H9 (cell line): ENCODE data around the gene MYO10. TPM values are rescaled to one million over a fixed set of nuclear protein-coding genes. Genes with fewer than 3 reads are reported as not detected.

ENCODE experiments used
- DNase-seq: peaks from one replicate; pipeline ENCODE4 v3.0.0-alpha.2; 2017
- H2AFZ ChIP-seq: one replicate; pipeline ENCODE4 v1.6.1; 2013; ENCODE audit warnings: mild to moderate bottlenecking, low read length, control low read depth, moderate library complexity
- H2AK5ac ChIP-seq: 2 replicates; pipeline ENCODE4 v1.6.1; 2013; ENCODE audit warnings: low read length, control low read depth, mixed read lengths; ENCODE audit not compliant: insufficient read length
- H2BK120ac ChIP-seq: one replicate; pipeline ENCODE4 v1.6.1; 2013; ENCODE audit warnings: low read depth, mild to moderate bottlenecking, low read length, control low read depth, inconsistent platforms; ENCODE audit not compliant: poor library complexity, severe bottlenecking
- H2BK12ac ChIP-seq: 2 replicates; pipeline ENCODE4 v1.6.1; 2013; ENCODE audit warnings: low read length, control low read depth, mixed read lengths, low read depth; ENCODE audit not compliant: insufficient read length
- H2BK15ac ChIP-seq: 2 replicates; pipeline ENCODE4 v1.6.1; 2013; ENCODE audit warnings: low read depth, low read length, control low read depth
- H2BK20ac ChIP-seq: one replicate; pipeline ENCODE4 v1.6.1; 2013; ENCODE audit warnings: low read depth, mild to moderate bottlenecking, low read length, control low read depth, inconsistent platforms; ENCODE audit not compliant: poor library complexity, severe bottlenecking
- H2BK5ac ChIP-seq: 2 replicates; pipeline ENCODE4 v1.6.1; 2013; ENCODE audit warnings: low read length, control low read depth, mixed read lengths; ENCODE audit not compliant: insufficient read length
- H3K14ac ChIP-seq: 2 replicates; pipeline ENCODE4 v1.6.1; 2013; ENCODE audit warnings: low read length, control low read depth; ENCODE audit not compliant: insufficient read depth
- H3K18ac ChIP-seq: 2 replicates; pipeline ENCODE4 v1.6.1; 2013; ENCODE audit warnings: low read depth, mild to moderate bottlenecking, mixed read lengths, low read length, control low read depth; ENCODE audit not compliant: insufficient read length
- H3K23ac ChIP-seq: 2 replicates; pipeline ENCODE4 v1.6.1; 2013; ENCODE audit warnings: low read length, control low read depth, mixed read lengths, low read depth; ENCODE audit not compliant: insufficient read length
- H3K23me2 ChIP-seq: 2 replicates; pipeline ENCODE4 v1.6.1; 2013; ENCODE audit warnings: low read depth, mild to moderate bottlenecking, mixed read lengths, low read length, control low read depth; ENCODE audit not compliant: insufficient read length, poor library complexity, severe bottlenecking
- H3K27ac ChIP-seq: 2 replicates; pipeline ENCODE4 v1.5.1; 2013; ENCODE audit warnings: low read length, control low read depth, mixed read lengths, low read depth; ENCODE audit not compliant: insufficient read length
- H3K27me3 ChIP-seq: 2 replicates; pipeline ENCODE4 v1.6.1; 2013; ENCODE audit warnings: low read length, control low read depth, inconsistent platforms; ENCODE audit not compliant: insufficient read depth
- H3K4ac ChIP-seq: 2 replicates; pipeline ENCODE4 v1.6.1; 2013; ENCODE audit warnings: low read depth, mild to moderate bottlenecking, control low read depth, inconsistent platforms, low read length, moderate library complexity
- H3K4me1 ChIP-seq: 2 replicates; pipeline ENCODE4 v1.6.1; 2013; ENCODE audit warnings: low read length, control low read depth, inconsistent platforms; ENCODE audit not compliant: insufficient read depth
- H3K4me2 ChIP-seq: 2 replicates; pipeline ENCODE4 v1.6.1; 2013; ENCODE audit warnings: low read length, control low read depth, mixed read lengths; ENCODE audit not compliant: insufficient read length, insufficient read depth
- H3K56ac ChIP-seq: 2 replicates; pipeline ENCODE4 v1.6.1; 2013; ENCODE audit warnings: low read depth, mild to moderate bottlenecking, mixed read lengths, low read length, control low read depth; ENCODE audit not compliant: insufficient read length
- H3K79me1 ChIP-seq: 2 replicates; pipeline ENCODE4 v1.6.1; 2013; ENCODE audit warnings: low read depth, mild to moderate bottlenecking, moderate library complexity, low read length, control low read depth, inconsistent platforms; ENCODE audit not compliant: insufficient read depth, poor library complexity, severe bottlenecking
- H3K79me2 ChIP-seq: 2 replicates; pipeline ENCODE4 v1.6.1; 2013; ENCODE audit warnings: low read length, control low read depth, inconsistent platforms; ENCODE audit not compliant: insufficient read depth
- H3K9ac ChIP-seq: 2 replicates; pipeline ENCODE4 v1.6.1; 2013; ENCODE audit warnings: low read length, control low read depth, mixed read lengths; ENCODE audit not compliant: insufficient read length; ENCODE audit errors: extremely low read depth
- H3K9me3 ChIP-seq: one replicate; pipeline ENCODE4 v1.6.1; 2013; ENCODE audit warnings: low read depth, low read length, inconsistent platforms; ENCODE audit not compliant: control insufficient read depth
- H3T11ph ChIP-seq: one replicate; pipeline ENCODE4 v1.6.1; 2013; ENCODE audit warnings: mild to moderate bottlenecking, low read length, control low read depth, inconsistent platforms
- H4K20me1 ChIP-seq: one replicate; pipeline ENCODE4 v1.6.1; 2013; ENCODE audit not compliant: control insufficient read depth, insufficient read length, insufficient read depth
- H4K5ac ChIP-seq: 2 replicates; pipeline ENCODE4 v1.6.1; 2013; ENCODE audit warnings: low read depth, mild to moderate bottlenecking, mixed read lengths, low read length, control low read depth; ENCODE audit not compliant: insufficient read length
- H4K8ac ChIP-seq: replicated peaks from 2 replicates; pipeline ENCODE4 v1.6.1; 2013; ENCODE audit warnings: low read length, control low read depth, mixed read lengths, low read depth; ENCODE audit not compliant: insufficient read length
- H4K91ac ChIP-seq: 2 replicates; pipeline ENCODE4 v1.6.1; 2013; ENCODE audit warnings: low read depth, mild to moderate bottlenecking, moderate library complexity, mixed read lengths, low read length, control low read depth; ENCODE audit not compliant: insufficient read length
- H3K27ac Mint-ChIP-seq, 3 experiments: 2 replicates in 2 of 3; 3 replicates in 1 of 3; pipeline ENCODE4 v1.8.0; 2020 to 2021; ENCODE audit warnings: mixed read lengths in 3 of 3, mild to moderate bottlenecking in 1 of 3, moderate library complexity in 1 of 3
- H3K27me3 Mint-ChIP-seq: 2 replicates; pipeline ENCODE4 v1.8.0; 2021; ENCODE audit warnings: low read depth, mild to moderate bottlenecking, moderate library complexity, mixed read lengths
- H3K36me3 Mint-ChIP-seq, 3 experiments: 2 replicates in 2 of 3; 3 replicates in 1 of 3; pipeline ENCODE4 v1.8.0; 2020 to 2021; ENCODE audit warnings: low read depth in 3 of 3, mixed read lengths in 3 of 3; ENCODE audit not compliant: insufficient read depth in 1 of 3
- H3K4me1 Mint-ChIP-seq, 2 experiments: 2 replicates each; pipeline ENCODE4 v1.8.0; 2020; ENCODE audit warnings: mixed read lengths in 2 of 2
- H3K4me3 Mint-ChIP-seq, 2 experiments: 2 replicates in 1 of 2; 3 replicates in 1 of 2; pipeline ENCODE4 v1.8.0; 2020 to 2021; ENCODE audit warnings: mild to moderate bottlenecking in 2 of 2, mixed read lengths in 2 of 2, moderate library complexity in 1 of 2
- H3K9me3 Mint-ChIP-seq, 2 experiments: 2 replicates in 1 of 2; 3 replicates in 1 of 2; pipeline ENCODE4 v1.8.0; 2020; ENCODE audit warnings: mild to moderate bottlenecking in 2 of 2, mixed read lengths in 2 of 2, moderate library complexity in 1 of 2
- CTCF ChIP-seq: fragments of 200-600 bp; sonication (generic); conservative IDR thresholded peaks from 3 replicates; pipeline ENCODE4 v1.8.0; 2021; ENCODE audit warnings: antibody characterized with exemption, mild to moderate bottlenecking
- WGBS: extraction: QIAGEN DNeasy Blood & Tissue Kit; methylation state at CpG from one replicate; pipeline ENCODE4 v1.1.7; 2013; ENCODE audit warnings: missing lambda C conversion rate, low lambda C conversion rate, mixed read lengths; ENCODE audit not compliant: insufficient read length; ENCODE audit errors: extremely low coverage; 5-methylcytosine and 5-hydroxymethylcytosine counted together
- total RNA-seq: library from RNA; stranded (reverse); gene quantifications from 2 replicates; pipeline ENCODE4 v1.2.1, GENCODE V29; 2021

The MYO10 gene
- total RNA-seq, 1 experiment from 2014 or later, result 127 TPM

GRCh38 chr5:16616536-16617273, 319.4 kb downstream of the MYO10 start, which contains the start of gene RETREG1:
Gene RETREG1, minus strand, starts transcription at chr5:16616997. Its CDS starts 26 bp downstream, at chr5:16616971.
- no peak within 1 kb of the TSS for H2BK12ac ChIP-seq
- no peak within 1 kb of the TSS for H3K14ac ChIP-seq
- no peaks in the 10 kb centered on the region for H3K9me3 ChIP-seq
- DNase-seq, result peak; percentile 46
- Mint-ChIP-seq H3K27me3 (peaks cover 33% of the 10 kb centered on the region), H3K4me1 (peaks cover 7 to 13% of the 10 kb centered on the region in 2 experiments), H3K36me3 (peaks cover 0 to 4% (median 0%) of the 10 kb centered on the region in 3 experiments; a peak in 1 of 7 replicates), H3K4me3 (peak within 1 kb of the TSS; percentile 75 to 91), H3K27ac (no peak within 1 kb of the TSS), H3K9me3 (peaks cover 0 to 2% of the 10 kb centered on the region in 2 experiments; a peak in 1 of 5 replicates)
- H3K56ac ChIP-seq, result no peak within 1 kb of the TSS
- no peak within 1 kb of the TSS for H4K91ac ChIP-seq
- H3K23me2 ChIP-seq, result peaks cover 13% of the 10 kb centered on the region
- no peak within 1 kb of the TSS for H2BK120ac ChIP-seq
- no peak within 1 kb of the TSS for H3K18ac ChIP-seq
- no peak within 1 kb of the TSS for H3T11ph ChIP-seq
- H2AFZ ChIP-seq, result no peak within 1 kb of the TSS
- no peak within 1 kb of the TSS for H4K8ac ChIP-seq
- H3K23ac ChIP-seq, result no peak within 1 kb of the TSS
- peak within 1 kb of the TSS; percentile 90 for H3K4me2 ChIP-seq
- H2BK15ac ChIP-seq, result no peak within 1 kb of the TSS
- no peak within 1 kb of the TSS for H2BK5ac ChIP-seq
- H4K20me1 ChIP-seq, result no peaks in the 10 kb centered on the region
- no peaks in the 10 kb centered on the region for H3K79me2 ChIP-seq
- no peak within 1 kb of the TSS for H4K5ac ChIP-seq
- no CpG with 5 or more reads among the region's 86 CpGs for WGBS
- H3K4me1 ChIP-seq, result peaks cover 12% of the 10 kb centered on the region; the same call in 1 of the 2 replicates
- no peaks in the 10 kb centered on the region for H3K79me1 ChIP-seq
- peaks cover 9% of the 10 kb centered on the region; the same call in 1 of the 2 replicates for H3K27me3 ChIP-seq
- no peak for TF ChIP-seq CTCF
- no peak within 1 kb of the TSS for H3K4ac ChIP-seq
- H2BK20ac ChIP-seq, result no peak within 1 kb of the TSS
- no peak within 1 kb of the TSS for H2AK5ac ChIP-seq
- peak within 1 kb of the TSS; percentile 4 for H3K9ac ChIP-seq
- no peak within 1 kb of the TSS for H3K27ac ChIP-seq
